ENCODE measurements around the gene SRP14.

SRP14 gene

GRCh38 chr15:40072216-40072990 lies 33.4 kb upstream of the SRP14 start:
- Histone ChIP-seq H4K20me1 (ENCODE audit: insufficient read depth) (no peaks in the 10 kb centered on the region), H3K79me2 (ENCODE audit: insufficient read depth, low read depth) (no peaks in the 10 kb centered on the region), H3K27ac (no peak overlapping the region), H2AFZ (ENCODE audit: low read depth) (no peak overlapping the region), H3K4me1 (ENCODE audit: low read depth, poor library complexity, severe bottlenecking) (peaks cover 35% of the 10 kb centered on the region), H3K36me3 (ENCODE audit: insufficient read depth) (no peaks in the 10 kb centered on the region), H3K9ac (no peak overlapping the region), H3K4me2 (no peak overlapping the region), H3K4me3 (IDR thresholded peaks at IDR 0.05; ENCODE audit: insufficient read depth, low read depth, low read length) (no peak overlapping the region), H3K27me3 (ENCODE audit: insufficient read depth, low read depth) (no peaks in the 10 kb centered on the region)
- no peak for TF ChIP-seq CTCF (conservative IDR thresholded peaks at IDR 0.05; ENCODE audit: low read depth, low read length)

- Histone ChIP-seq H3K27ac (peak overlapping the region; percentile 86), H3K27me3 (ENCODE audit: insufficient read depth, low read depth) (no peaks in the 10 kb centered on the region), H3K9ac (peak overlapping the region; percentile 47; the same call in 1 of the 2 replicates), H3K4me2 (peak overlapping the region; percentile 48; the same call in 1 of the 2 replicates), H3K4me3 (IDR thresholded peaks at IDR 0.05; ENCODE audit: insufficient read depth, low read depth, low read length) (no peak overlapping the region), H4K20me1 (ENCODE audit: insufficient read depth) (no peaks in the 10 kb centered on the region), H2AFZ (ENCODE audit: low read depth) (peak overlapping the region; percentile 26; the same call in 1 of the 2 replicates), H3K36me3 (ENCODE audit: insufficient read depth) (no peaks in the 10 kb centered on the region), H3K4me1 (ENCODE audit: low read depth, poor library complexity, severe bottlenecking) (peaks cover 52% of the 10 kb centered on the region), H3K79me2 (ENCODE audit: insufficient read depth, low read depth) (no peaks in the 10 kb centered on the region)
- no peak for TF ChIP-seq CTCF (conservative IDR thresholded peaks at IDR 0.05; ENCODE audit: low read depth, low read length)
These were observed 31.7 kb upstream of the SRP14 start for GRCh38 chr15:40070608-40071218.

- peaks cover 57% of the 10 kb centered on the region for H3K4me1 ChIP-seq (ENCODE audit: low read depth, poor library complexity, severe bottlenecking)
- H2AFZ ChIP-seq (ENCODE audit: low read depth): peak overlapping the region; percentile 26; the same call in 1 of the 2 replicates
- peak overlapping the region; percentile 47; the same call in 1 of the 2 replicates for H3K9ac ChIP-seq
- no peak for TF ChIP-seq CTCF (conservative IDR thresholded peaks at IDR 0.05; ENCODE audit: low read depth, low read length)
- H3K27me3 ChIP-seq (ENCODE audit: insufficient read depth, low read depth): no peaks in the 10 kb centered on the region
- peak overlapping the region; percentile 48 for H3K4me2 ChIP-seq
- H3K4me3 ChIP-seq (IDR thresholded peaks at IDR 0.05; ENCODE audit: insufficient read depth, low read depth, low read length): no peak overlapping the region
- H3K79me2 ChIP-seq (ENCODE audit: insufficient read depth, low read depth): no peaks in the 10 kb centered on the region
- peak overlapping the region; percentile 86 for H3K27ac ChIP-seq
- no peaks in the 10 kb centered on the region for H3K36me3 ChIP-seq (ENCODE audit: insufficient read depth)
- H4K20me1 ChIP-seq (ENCODE audit: insufficient read depth): no peaks in the 10 kb centered on the region
These were observed 31.2 kb upstream of the SRP14 start for GRCh38 chr15:40070166-40070557.

- Histone ChIP-seq H3K27ac (peak overlapping the region; percentile 86), H3K4me1 (ENCODE audit: low read depth, poor library complexity, severe bottlenecking) (peaks cover 64% of the 10 kb centered on the region), H3K4me2 (peak overlapping the region; percentile 48), H2AFZ (ENCODE audit: low read depth) (peak overlapping the region; percentile 26; the same call in 1 of the 2 replicates), H3K4me3 (IDR thresholded peaks at IDR 0.05; ENCODE audit: insufficient read depth, low read depth, low read length) (no peak overlapping the region), H3K9ac (peak overlapping the region; percentile 47; the same call in 1 of the 2 replicates), H4K20me1 (ENCODE audit: insufficient read depth) (no peaks in the 10 kb centered on the region), H3K27me3 (ENCODE audit: insufficient read depth, low read depth) (no peaks in the 10 kb centered on the region), H3K36me3 (ENCODE audit: insufficient read depth) (no peaks in the 10 kb centered on the region), H3K79me2 (ENCODE audit: insufficient read depth, low read depth) (no peaks in the 10 kb centered on the region)
- TF ChIP-seq CTCF (conservative IDR thresholded peaks at IDR 0.05; ENCODE audit: low read depth, low read length): no peak
These were observed 30.5 kb upstream of the SRP14 start for GRCh38 chr15:40069178-40070165.
